Caco-2 (cell line): ENCODE results near the gene IFNA7. TPM values are rescaled to one million over a fixed set of nuclear protein-coding genes. Genes with fewer than 3 reads are reported as not detected.
A peak's percentile ranks its signal among the peaks of the same experiment; 100 is the strongest.
"Not testable (repeated sequence)": the region's sequence is repeated elsewhere in the genome, so short reads cannot be mapped to it uniquely, and the experiment has no call there.

Experiments used
- BruUV-seq: library from RNA; stranded (reverse); fragments of 400-500 nt; replicated peaks from 2 replicates; lab custom pipeline; 2021; lab: Mats Ljungman, UMichigan
- CTCF ChIA-PET: fragments of 300-600 bp; sonication (Branson Sonifier 250); formaldehyde crosslinking; loops from one replicate; lab custom pipeline; 2022; ENCODE audit warnings: antibody characterized with exemption; lab: Charles Lee
- POLR2A ChIA-PET: fragments of 300-600 bp; sonication (Branson Sonifier 250); formaldehyde crosslinking; loops from one replicate; lab custom pipeline; 2022; ENCODE audit warnings: antibody characterized with exemption; lab: Charles Lee
- DNase-seq, 2 experiments: peaks; one replicate each; pipeline versions ENCODE4 v3.0.0 to v3.0.0-alpha.2; 2020 to 2022
- H3K27me3 ChIP-seq: replicated peaks from 2 replicates; pipeline ENCODE4 v1.6.0; 2011; ENCODE audit warnings: low read length; ENCODE audit not compliant: control insufficient read depth, insufficient read depth
- H3K36me3 ChIP-seq: 2 replicates; pipeline ENCODE4 v1.5.1; 2011; ENCODE audit warnings: low read length; ENCODE audit not compliant: control insufficient read depth, insufficient read depth
- H3K4me1 ChIP-seq: fragments of 250-450 bp; sonication (Bioruptor Pico); 2 replicates; pipeline ENCODE4 v1.5.1; 2020; ENCODE audit warnings: mild to moderate bottlenecking
- H3K4me3 ChIP-seq: 2 replicates; pipeline ENCODE4 v1.5.1; 2011; ENCODE audit warnings: low read depth, mild to moderate bottlenecking, control low read depth, low read length
- H3K9me3 ChIP-seq: fragments of 250-450 bp; sonication (Bioruptor Pico); 2 replicates; pipeline ENCODE4 v1.5.1; 2020; ENCODE audit warnings: mild to moderate bottlenecking, moderate library complexity
- H3K27ac Mint-ChIP-seq: one replicate; pipeline ENCODE4 v1.8.0; 2022; ENCODE audit warnings: mixed read lengths; ENCODE audit not compliant: unreplicated experiment
- H3K27me3 Mint-ChIP-seq: one replicate; pipeline ENCODE4 v1.8.0; 2022; ENCODE audit warnings: mixed read lengths; ENCODE audit not compliant: insufficient read depth, unreplicated experiment
- H3K36me3 Mint-ChIP-seq: one replicate; pipeline ENCODE4 v1.8.0; 2022; ENCODE audit warnings: mild to moderate bottlenecking, mixed read lengths; ENCODE audit not compliant: insufficient read depth, unreplicated experiment
- H3K4me1 Mint-ChIP-seq: one replicate; pipeline ENCODE4 v1.8.0; 2022; ENCODE audit warnings: low read depth, mixed read lengths; ENCODE audit not compliant: unreplicated experiment
- H3K4me3 Mint-ChIP-seq: one replicate; pipeline ENCODE4 v1.8.0; 2022; ENCODE audit warnings: mild to moderate bottlenecking, moderate library complexity, mixed read lengths; ENCODE audit not compliant: unreplicated experiment
- H3K9me3 Mint-ChIP-seq: one replicate; pipeline ENCODE4 v1.8.0; 2022; ENCODE audit warnings: mixed read lengths; ENCODE audit not compliant: unreplicated experiment
- intact Hi-C: fragments of 100-400 bp; cut with micrococcal nuclease; formaldehyde crosslinking; loops from one replicate; pipeline ENCODE4 v1.10.0; 2022; ENCODE audit not compliant: unreplicated experiment
- total RNA-seq: library from RNA; stranded (reverse); gene quantifications from 2 replicates; pipeline ENCODE4 v1.2.3, GENCODE V29; 2022
- TF ChIP-seq, protein P1 (sequence below), 2 experiments: fragments of 200-600 bp in 1 of 2; IDR thresholded peaks; 1 replicate in 1 of 2; 2 replicates in 1 of 2; pipeline versions ENCODE4 v1.5.1 to v1.8.0; 2011 to 2022; ENCODE audit warnings: antibody characterized with exemption in 1 of 2, control low read depth in 1 of 2, inconsistent platforms in 1 of 2, low read depth in 1 of 2, low read length in 1 of 2, mild to moderate bottlenecking in 1 of 2, moderate library complexity in 1 of 2; ENCODE audit not compliant: insufficient read depth in 1 of 2, severe bottlenecking in 1 of 2, unreplicated experiment in 1 of 2

Gene IFNA7
- total RNA-seq, 1 experiment from 2014 or later: not detected

DNA sequence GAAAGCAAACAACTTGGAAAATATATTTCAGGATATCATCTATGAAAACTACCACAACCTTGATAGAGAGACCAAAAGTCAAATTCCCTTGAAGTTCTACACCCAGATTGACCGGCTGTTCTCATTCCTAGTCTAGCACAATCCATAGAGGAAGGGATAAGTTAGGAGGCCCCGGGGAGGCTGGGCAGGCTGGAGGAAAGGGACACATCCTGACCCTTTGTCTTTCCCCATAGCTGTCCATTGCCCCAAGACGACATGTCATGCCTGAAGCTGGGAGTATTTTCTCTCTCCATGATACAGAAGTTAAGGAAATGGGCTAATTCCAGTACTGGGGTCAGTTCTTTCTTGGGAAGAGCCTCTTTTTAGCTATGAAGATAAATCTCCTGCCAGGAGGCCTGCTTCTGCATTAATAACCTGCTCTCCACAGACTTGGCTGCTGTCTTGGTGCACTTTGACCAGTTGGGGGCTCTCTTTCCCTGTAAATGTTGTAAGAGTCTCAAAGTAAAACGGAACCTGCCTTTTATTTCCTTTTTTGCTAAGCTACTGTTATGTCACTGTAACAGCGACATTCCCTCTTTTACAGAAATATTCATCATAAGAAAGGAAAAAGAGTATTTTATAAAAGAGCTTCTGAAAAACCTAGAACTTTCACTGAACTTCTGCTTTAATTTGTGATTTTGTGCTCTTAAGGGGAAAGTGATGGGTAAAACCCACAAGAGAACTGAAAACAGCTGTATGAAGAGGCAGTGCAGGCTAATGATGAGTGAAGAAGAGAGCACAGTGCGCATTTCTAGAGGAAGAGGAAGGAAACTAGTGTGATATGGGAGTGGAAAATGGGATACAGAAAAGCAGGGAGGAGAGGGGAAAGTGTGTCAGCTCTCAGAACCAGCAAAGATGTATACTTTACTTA, 6.9 kb downstream of the IFNA7 start:
- H3K9me3 ChIP-seq, H3K9me3 Mint-ChIP-seq, POLR2A ChIA-PET, H3K36me3 Mint-ChIP-seq, H3K27me3 Mint-ChIP-seq, BruUV-seq, H3K4me3 Mint-ChIP-seq, H3K27ac Mint-ChIP-seq, H3K4me3 ChIP-seq, H3K4me1 ChIP-seq, H3K4me1 Mint-ChIP-seq, H3K27me3 ChIP-seq, H3K36me3 ChIP-seq: not testable (repeated sequence)
- CTCF ChIA-PET: interaction anchor here (0.6 to 1.4 kb wide), 4 partner anchors 8 to 240 kb away, joined by 3 to 4 read pairs (median 4); no protein-coding TSS in a partner anchor
- TF ChIP-seq, protein P1, sequence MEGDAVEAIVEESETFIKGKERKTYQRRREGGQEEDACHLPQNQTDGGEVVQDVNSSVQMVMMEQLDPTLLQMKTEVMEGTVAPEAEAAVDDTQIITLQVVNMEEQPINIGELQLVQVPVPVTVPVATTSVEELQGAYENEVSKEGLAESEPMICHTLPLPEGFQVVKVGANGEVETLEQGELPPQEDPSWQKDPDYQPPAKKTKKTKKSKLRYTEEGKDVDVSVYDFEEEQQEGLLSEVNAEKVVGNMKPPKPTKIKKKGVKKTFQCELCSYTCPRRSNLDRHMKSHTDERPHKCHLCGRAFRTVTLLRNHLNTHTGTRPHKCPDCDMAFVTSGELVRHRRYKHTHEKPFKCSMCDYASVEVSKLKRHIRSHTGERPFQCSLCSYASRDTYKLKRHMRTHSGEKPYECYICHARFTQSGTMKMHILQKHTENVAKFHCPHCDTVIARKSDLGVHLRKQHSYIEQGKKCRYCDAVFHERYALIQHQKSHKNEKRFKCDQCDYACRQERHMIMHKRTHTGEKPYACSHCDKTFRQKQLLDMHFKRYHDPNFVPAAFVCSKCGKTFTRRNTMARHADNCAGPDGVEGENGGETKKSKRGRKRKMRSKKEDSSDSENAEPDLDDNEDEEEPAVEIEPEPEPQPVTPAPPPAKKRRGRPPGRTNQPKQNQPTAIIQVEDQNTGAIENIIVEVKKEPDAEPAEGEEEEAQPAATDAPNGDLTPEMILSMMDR (IDR thresholded peaks at IDR 0.05; ENCODE audit: insufficient read depth in 1 of 2, low read depth in 1 of 2, low read length in 1 of 2, severe bottlenecking in 1 of 2, unreplicated experiment in 1 of 2): peak; percentile 36 to 38
- intact Hi-C loops: loop anchor here (1.0 to 10.0 kb wide), 2 partner anchors 200 to 594 kb away; no protein-coding TSS in a partner anchor
- DNase-seq: peak in 1 of 2 experiments; percentile 43

DNA sequence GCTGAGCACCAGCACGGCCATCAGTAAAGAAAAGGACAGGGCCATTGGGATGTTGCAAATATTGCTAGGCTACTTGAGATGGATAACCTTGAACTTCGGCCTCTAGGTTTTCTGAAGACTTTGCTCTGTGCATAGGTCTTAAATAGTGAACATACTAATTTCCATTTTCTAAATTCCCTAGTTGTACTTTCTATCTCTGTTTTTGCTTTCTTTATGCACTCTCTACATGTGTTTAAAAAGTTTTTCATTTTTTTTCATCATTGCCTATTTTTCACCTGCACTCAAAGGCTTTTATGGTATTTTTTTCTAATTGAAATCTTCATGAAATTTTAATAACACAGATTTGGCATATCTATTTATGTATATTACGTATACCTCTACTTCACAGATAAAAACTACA, 14.5 kb downstream of the IFNA7 start, which contains the start of gene IFNA4:
Gene IFNA4 (minus strand): TSS at position 101 of the 400 bp plus-strand sequence. CDS start 56 bp downstream, at position 45.
- H3K4me3 Mint-ChIP-seq, H3K4me1 ChIP-seq, H3K9me3 Mint-ChIP-seq, DNase-seq, POLR2A ChIA-PET, CTCF ChIA-PET, H3K36me3 Mint-ChIP-seq, H3K27ac Mint-ChIP-seq, H3K36me3 ChIP-seq, H3K4me3 ChIP-seq, H3K9me3 ChIP-seq, BruUV-seq, H3K4me1 Mint-ChIP-seq, H3K27me3 ChIP-seq: not testable (repeated sequence)
- H3K27me3 Mint-ChIP-seq: peaks cover 10% of the 10 kb centered on the region
- intact Hi-C loops: loop anchor here (10.0 kb wide), 1 partner anchor 127 kb away; no protein-coding TSS in a partner anchor

DNA sequence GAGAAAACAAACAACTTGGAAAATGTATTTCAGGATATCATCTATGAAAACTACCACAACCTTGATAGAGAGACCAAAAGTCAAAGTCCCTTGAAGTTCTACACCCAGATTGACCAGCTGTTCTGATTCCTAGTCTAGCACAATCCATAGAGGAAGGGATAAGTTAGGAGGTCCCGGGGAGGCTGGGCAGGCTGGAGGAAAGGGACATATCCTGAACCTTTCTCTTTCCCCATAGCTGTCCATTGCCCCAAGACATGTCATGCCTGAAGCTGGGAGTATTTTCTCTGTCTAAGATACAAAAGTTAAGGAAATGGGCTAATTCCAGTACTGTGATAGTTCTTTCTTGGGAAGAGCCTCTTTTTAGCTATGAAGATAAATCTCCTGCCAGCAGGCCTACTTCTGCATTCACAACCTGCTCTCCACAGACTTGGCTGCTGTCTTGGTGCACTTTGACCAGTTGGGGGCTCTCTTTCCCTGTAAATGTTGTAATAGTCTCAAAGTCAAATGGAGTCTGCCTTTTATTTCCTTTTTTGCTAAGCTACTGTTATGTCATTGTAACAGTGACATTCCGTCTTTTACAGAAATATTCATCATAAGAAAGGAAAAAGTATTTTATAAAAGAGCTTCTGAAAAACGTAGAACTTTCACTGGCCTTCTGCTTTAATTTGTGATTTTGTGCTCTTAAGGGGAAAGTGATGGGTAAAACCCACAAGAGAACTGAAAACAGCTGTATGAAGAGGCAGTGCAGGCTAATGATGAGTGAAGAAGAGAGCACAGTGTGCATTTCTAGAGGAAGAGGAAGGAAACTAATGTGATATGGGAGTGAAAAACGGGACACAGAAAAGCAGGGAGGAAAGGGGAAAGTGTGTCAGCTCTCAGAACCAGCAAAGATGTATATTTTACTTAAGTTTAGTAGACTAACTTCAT, 18.9 kb downstream of the IFNA7 start:
- H3K4me1 ChIP-seq, H3K4me3 Mint-ChIP-seq, H3K9me3 ChIP-seq, POLR2A ChIA-PET, H3K27me3 ChIP-seq, H3K36me3 ChIP-seq, H3K4me3 ChIP-seq, H3K36me3 Mint-ChIP-seq, H3K9me3 Mint-ChIP-seq, H3K27ac Mint-ChIP-seq, H3K4me1 Mint-ChIP-seq, BruUV-seq: not testable (repeated sequence)
- intact Hi-C loops: loop anchor here (10.0 kb wide), 1 partner anchor 132 kb away; no protein-coding TSS in a partner anchor
- TF ChIP-seq, protein P1 (IDR thresholded peaks at IDR 0.05; ENCODE audit: insufficient read depth in 1 of 2, low read depth in 1 of 2, low read length in 1 of 2, severe bottlenecking in 1 of 2, unreplicated experiment in 1 of 2): peak in 1 of 2 experiments; percentile 23
- H3K27me3 Mint-ChIP-seq: peaks cover 10% of the 10 kb centered on the region
- peak in 1 of 2 experiments; percentile 28 for DNase-seq
- CTCF ChIA-PET: interaction anchor here (1.2 kb wide), 1 partner anchor 8 kb away, joined by 3 read pairs; no protein-coding TSS in a partner anchor
